Neural cell (in vitro differentiated cells): Measurements from ENCODE around the gene ZNF559. TPM values are rescaled to one million over a fixed set of nuclear protein-coding genes. Genes with fewer than 3 reads are reported as not detected.

Experiments
- H2AFZ ChIP-seq: fragments of 200-600, 300-800 bp; sonication (generic), shearing (Covaris generic); 2 replicates; pipeline ENCODE4 v1.6.0; 2014; ENCODE audit warnings: low read depth, mild to moderate bottlenecking, antibody characterized with exemption, low read length, moderate library complexity
- H3F3A ChIP-seq: fragments of 200-600 bp; shearing (Covaris generic); 2 replicates; pipeline ENCODE4 v1.6.1; 2016; ENCODE audit warnings: mild to moderate bottlenecking, moderate library complexity, mixed read lengths, antibody characterized with exemption, low read length; ENCODE audit not compliant: insufficient read depth, poor library complexity, severe bottlenecking
- H3K27ac ChIP-seq: fragments of 200-600, 300-800 bp; sonication (generic), shearing (Covaris generic); 2 replicates; pipeline ENCODE4 v1.5.1; 2014; ENCODE audit warnings: mild to moderate bottlenecking, low read length, moderate library complexity
- H3K27me3 ChIP-seq: fragments of 300-800, 200-600 bp; sonication (generic), shearing (Covaris generic); 2 replicates; pipeline ENCODE4 v1.6.0; 2014; ENCODE audit warnings: mild to moderate bottlenecking, low read depth, low read length, moderate library complexity; ENCODE audit not compliant: insufficient read depth
- H3K36me3 ChIP-seq: fragments of 300-800, 200-600 bp; sonication (generic), shearing (Covaris generic); 2 replicates; pipeline ENCODE4 v1.5.1; 2014; ENCODE audit warnings: mild to moderate bottlenecking, antibody characterized with exemption, low read length, moderate library complexity; ENCODE audit not compliant: insufficient read depth
- H3K4me2 ChIP-seq: fragments of 300-800, 200-600 bp; sonication (generic), shearing (Covaris generic); 2 replicates; pipeline ENCODE4 v1.6.0; 2014; ENCODE audit warnings: mild to moderate bottlenecking, low read length
- H3K4me3 ChIP-seq: fragments of 300-800, 200-600 bp; sonication (generic), shearing (Covaris generic); 2 replicates; pipeline ENCODE4 v1.5.1; 2014; ENCODE audit warnings: mild to moderate bottlenecking, low read length, moderate library complexity
- H3K79me2 ChIP-seq: fragments of 200-600 bp; shearing (Covaris generic); replicated peaks from 2 replicates; pipeline ENCODE4 v1.6.0; 2014; ENCODE audit warnings: mild to moderate bottlenecking, low read length, moderate library complexity; ENCODE audit not compliant: insufficient read depth
- H3K9ac ChIP-seq: fragments of 300-800, 200-600 bp; sonication (generic), shearing (Covaris generic); 2 replicates; pipeline ENCODE4 v1.6.1; 2016; ENCODE audit warnings: mild to moderate bottlenecking, low read length, mixed read lengths
- H3K9me2 ChIP-seq: fragments of 200-600 bp; shearing (Covaris generic); 2 replicates; pipeline ENCODE4 v1.6.1; 2016; ENCODE audit warnings: mild to moderate bottlenecking, low read length, mixed read lengths; ENCODE audit not compliant: insufficient read depth
- H3K9me3 ChIP-seq: fragments of 200-600, 300-800 bp; sonication (generic), shearing (Covaris generic); 2 replicates; pipeline ENCODE4 v1.6.1; 2016; ENCODE audit warnings: mild to moderate bottlenecking, mixed run types, low read length, moderate library complexity, mixed read lengths
- H4K20me1 ChIP-seq: fragments of 200-600 bp; shearing (Covaris generic); 2 replicates; pipeline ENCODE4 v1.6.1; 2016; ENCODE audit warnings: mild to moderate bottlenecking, mixed run types; ENCODE audit not compliant: insufficient read depth
- CTCF ChIP-seq: fragments of 450-650 bp; IDR thresholded peaks from 2 replicates; pipeline ENCODE4 v1.5.1; 2014; ENCODE audit warnings: antibody characterized with exemption, mild to moderate bottlenecking, moderate library complexity; ENCODE audit not compliant: poor library complexity, severe bottlenecking
- EP300 ChIP-seq: fragments of 450-650 bp; conservative IDR thresholded peaks from 2 replicates; pipeline ENCODE4 v1.6.1; 2014; ENCODE audit warnings: antibody characterized with exemption, mild to moderate bottlenecking, moderate library complexity; ENCODE audit not compliant: poor library complexity, severe bottlenecking
- EZH2 ChIP-seq: fragments of 200-600, 300-800 bp; shearing (Covaris generic), sonication (generic); IDR thresholded peaks from 2 replicates; pipeline ENCODE4 v1.6.1; 2014; ENCODE audit warnings: antibody characterized with exemption, low read length, borderline replicate concordance, mild to moderate bottlenecking; ENCODE audit not compliant: insufficient read depth, poor library complexity, severe bottlenecking
- MXI1 ChIP-seq: fragments of 450-650 bp; conservative IDR thresholded peaks from 2 replicates; pipeline ENCODE4 v1.6.1; 2014; ENCODE audit warnings: antibody characterized with exemption, mild to moderate bottlenecking; ENCODE audit not compliant: poor library complexity, severe bottlenecking
- POLR2AphosphoS5 ChIP-seq: IDR thresholded peaks from 2 replicates; pipeline ENCODE4 v1.6.1; 2012
- RAD21 ChIP-seq: fragments of 450-650 bp; conservative IDR thresholded peaks from 2 replicates; pipeline ENCODE4 v1.6.1; 2014; ENCODE audit warnings: antibody characterized with exemption, mild to moderate bottlenecking, moderate library complexity
- SMC3 ChIP-seq: fragments of 450-650 bp; conservative IDR thresholded peaks from 2 replicates; pipeline ENCODE4 v1.6.1; 2014; ENCODE audit warnings: antibody characterized with exemption, mild to moderate bottlenecking, moderate library complexity; ENCODE audit not compliant: poor library complexity
- TAF1 ChIP-seq: IDR thresholded peaks from 2 replicates; pipeline ENCODE4 v1.6.1; 2012; ENCODE audit warnings: low read depth
- polyA plus RNA-seq: library from polyadenylated mRNA; depleted of rRNA; stranded (reverse); fragments of >200 nt; gene quantifications from 2 replicates; pipeline ENCODE4 v1.2.3, GENCODE V29; 2014
- TF ChIP-seq, protein P1 (sequence below): IDR thresholded peaks from 2 replicates; pipeline ENCODE4 v1.6.1; 2012; ENCODE audit warnings: borderline replicate concordance

ZNF559 gene
- polyA plus RNA-seq, 1 donor from 2014 or later = 57.7 TPM

- no peak within 1 kb of the TSS for H2AFZ ChIP-seq
- no peaks in the 10 kb centered on the region for H3K79me2 ChIP-seq
- no peaks in the 10 kb centered on the region for H4K20me1 ChIP-seq
- no peak within 1 kb of the TSS for H3K27ac ChIP-seq
- no peaks in the 10 kb centered on the region for H3K27me3 ChIP-seq
- H3K36me3 ChIP-seq = peaks cover 35% of the 10 kb centered on the region
- H3K9me2 ChIP-seq = no peaks in the 10 kb centered on the region
- H3K9ac ChIP-seq = no peak within 1 kb of the TSS
- no peaks in the 10 kb centered on the region for H3F3A ChIP-seq
- H3K4me2 ChIP-seq = no peak within 1 kb of the TSS
- peaks cover 19% of the 10 kb centered on the region for H3K9me3 ChIP-seq
- TF ChIP-seq CTCF (no peak), POLR2AphosphoS5 (no peak), MXI1 (no peak), SMC3 (no peak), RAD21 (no peak), EP300 (no peak), EZH2 (no peak), TAF1 (no peak)
- TF ChIP-seq, protein P1, sequence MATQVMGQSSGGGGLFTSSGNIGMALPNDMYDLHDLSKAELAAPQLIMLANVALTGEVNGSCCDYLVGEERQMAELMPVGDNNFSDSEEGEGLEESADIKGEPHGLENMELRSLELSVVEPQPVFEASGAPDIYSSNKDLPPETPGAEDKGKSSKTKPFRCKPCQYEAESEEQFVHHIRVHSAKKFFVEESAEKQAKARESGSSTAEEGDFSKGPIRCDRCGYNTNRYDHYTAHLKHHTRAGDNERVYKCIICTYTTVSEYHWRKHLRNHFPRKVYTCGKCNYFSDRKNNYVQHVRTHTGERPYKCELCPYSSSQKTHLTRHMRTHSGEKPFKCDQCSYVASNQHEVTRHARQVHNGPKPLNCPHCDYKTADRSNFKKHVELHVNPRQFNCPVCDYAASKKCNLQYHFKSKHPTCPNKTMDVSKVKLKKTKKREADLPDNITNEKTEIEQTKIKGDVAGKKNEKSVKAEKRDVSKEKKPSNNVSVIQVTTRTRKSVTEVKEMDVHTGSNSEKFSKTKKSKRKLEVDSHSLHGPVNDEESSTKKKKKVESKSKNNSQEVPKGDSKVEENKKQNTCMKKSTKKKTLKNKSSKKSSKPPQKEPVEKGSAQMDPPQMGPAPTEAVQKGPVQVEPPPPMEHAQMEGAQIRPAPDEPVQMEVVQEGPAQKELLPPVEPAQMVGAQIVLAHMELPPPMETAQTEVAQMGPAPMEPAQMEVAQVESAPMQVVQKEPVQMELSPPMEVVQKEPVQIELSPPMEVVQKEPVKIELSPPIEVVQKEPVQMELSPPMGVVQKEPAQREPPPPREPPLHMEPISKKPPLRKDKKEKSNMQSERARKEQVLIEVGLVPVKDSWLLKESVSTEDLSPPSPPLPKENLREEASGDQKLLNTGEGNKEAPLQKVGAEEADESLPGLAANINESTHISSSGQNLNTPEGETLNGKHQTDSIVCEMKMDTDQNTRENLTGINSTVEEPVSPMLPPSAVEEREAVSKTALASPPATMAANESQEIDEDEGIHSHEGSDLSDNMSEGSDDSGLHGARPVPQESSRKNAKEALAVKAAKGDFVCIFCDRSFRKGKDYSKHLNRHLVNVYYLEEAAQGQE = no peak
- H3K4me3 ChIP-seq = no peak within 1 kb of the TSS
Observed at GRCh38 chr19:9362905-9363304, 38.9 kb downstream of the ZNF559 start, which contains the start of gene ZNF177. Gene ZNF177, plus strand, starts transcription at chr19:9363013. Its CDS starts 15,299 bp downstream, at chr19:9378312.

- H3K4me2 ChIP-seq = no peak overlapping the region
- H3K4me3 ChIP-seq = no peak overlapping the region
- no peak overlapping the region for H3K9ac ChIP-seq
- no peak overlapping the region for H3K27ac ChIP-seq
- H3K9me2 ChIP-seq = no peaks in the 10 kb centered on the region
- peaks cover 17% of the 10 kb centered on the region for H3K9me3 ChIP-seq
- H3K27me3 ChIP-seq = no peaks in the 10 kb centered on the region
- H4K20me1 ChIP-seq = no peaks in the 10 kb centered on the region
- H2AFZ ChIP-seq = no peak overlapping the region
- no peaks in the 10 kb centered on the region for H3F3A ChIP-seq
- no peaks in the 10 kb centered on the region for H3K79me2 ChIP-seq
- H3K36me3 ChIP-seq = peaks cover 27% of the 10 kb centered on the region
- TF ChIP-seq EZH2 (no peak), RAD21 (no peak), MXI1 (no peak)
Observed at GRCh38 chr19:9370738-9371619, 47.0 kb downstream of the ZNF559 start.
